ENCODE results near the gene SACM1L. TPM values are rescaled to one million over a fixed set of nuclear protein-coding genes. Genes with fewer than 3 reads are reported as not detected.

SACM1L gene
- total and polyA plus RNA-seq, 7 experiments from 2014 or later, result 21.1 to 93.8 (median 69.6) TPM

DNA sequence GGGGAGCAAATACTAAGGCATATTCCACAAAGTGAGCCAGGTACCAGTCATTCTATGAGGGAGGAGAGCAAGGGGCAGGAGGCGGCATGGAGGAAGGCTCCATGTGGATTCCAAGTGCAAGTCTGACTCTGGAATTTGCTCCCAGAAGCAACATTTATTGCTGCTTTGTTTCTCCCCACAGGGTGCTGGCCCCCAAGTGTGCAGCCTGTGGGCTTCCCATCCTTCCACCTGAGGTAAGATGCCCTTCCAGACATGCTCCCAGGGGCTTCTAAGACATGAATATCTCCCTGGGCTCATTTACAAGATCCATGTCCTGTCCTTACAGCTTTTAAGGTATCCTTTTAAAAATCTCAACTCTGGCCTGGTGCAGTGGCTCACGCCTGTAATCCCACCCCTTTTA lies 15.9 kb upstream of the SACM1L start:
- H3K4me3 Mint-ChIP-seq, result no peak overlapping the region
- ATAC-seq, result no peak
- intact Hi-C loops (cut with micrococcal nuclease), result no loop called here
- no peak overlapping the region for H3K27ac ChIP-seq (ENCODE audit: low read depth, low read length)
- H3K36me3 Mint-ChIP-seq, result peaks cover under 1 to 47% (median 22%) of the 10 kb centered on the region in 5 donors
- H3K27ac Mint-ChIP-seq, result peak overlapping the region in 3 of 9 donors; percentile 17 to 63 (median 62)
- H3K27me3 ChIP-seq (ENCODE audit: control insufficient read depth in 2 of 2, insufficient read depth in 2 of 2, low read length in 2 of 2), result no peaks in the 10 kb centered on the region
- ChIA-PET CTCF (interaction anchor here (0.6 to 1.2 kb wide), 2 partner anchors 9 to 11 kb away, joined by 3 read pairs; no protein-coding TSS in a partner anchor), POLR2A (interaction anchor here (0.6 kb wide), 1 partner anchor 135 kb away, joined by 3 read pairs; no protein-coding TSS in a partner anchor)
- peaks cover 0 to 2% (median 0%) of the 10 kb centered on the region in 11 donors for H3K9me3 Mint-ChIP-seq
- H3K4me3 ChIP-seq (ENCODE audit: low read length), result no peak overlapping the region
- DNase-seq, result no peak
- no peaks in the 10 kb centered on the region for H3K9me3 ChIP-seq (ENCODE audit: control insufficient read depth in 2 of 3, low read length in 3 of 3)
- H3K4me1 ChIP-seq (ENCODE audit: control insufficient read depth in 2 of 2, insufficient read depth in 2 of 2, low read length in 2 of 2), result peaks cover 11 to 21% of the 10 kb centered on the region in 2 donors
- peaks cover 18 to 31% (median 24%) of the 10 kb centered on the region in 7 donors for H3K4me1 Mint-ChIP-seq
- H3K27me3 Mint-ChIP-seq, result no peaks in the 10 kb centered on the region
- H3K36me3 ChIP-seq (ENCODE audit: control insufficient read depth in 2 of 3, insufficient read depth in 3 of 3, low read length in 3 of 3), result peaks cover 0 to 15% (median 4%) of the 10 kb centered on the region in 3 experiments

DNA sequence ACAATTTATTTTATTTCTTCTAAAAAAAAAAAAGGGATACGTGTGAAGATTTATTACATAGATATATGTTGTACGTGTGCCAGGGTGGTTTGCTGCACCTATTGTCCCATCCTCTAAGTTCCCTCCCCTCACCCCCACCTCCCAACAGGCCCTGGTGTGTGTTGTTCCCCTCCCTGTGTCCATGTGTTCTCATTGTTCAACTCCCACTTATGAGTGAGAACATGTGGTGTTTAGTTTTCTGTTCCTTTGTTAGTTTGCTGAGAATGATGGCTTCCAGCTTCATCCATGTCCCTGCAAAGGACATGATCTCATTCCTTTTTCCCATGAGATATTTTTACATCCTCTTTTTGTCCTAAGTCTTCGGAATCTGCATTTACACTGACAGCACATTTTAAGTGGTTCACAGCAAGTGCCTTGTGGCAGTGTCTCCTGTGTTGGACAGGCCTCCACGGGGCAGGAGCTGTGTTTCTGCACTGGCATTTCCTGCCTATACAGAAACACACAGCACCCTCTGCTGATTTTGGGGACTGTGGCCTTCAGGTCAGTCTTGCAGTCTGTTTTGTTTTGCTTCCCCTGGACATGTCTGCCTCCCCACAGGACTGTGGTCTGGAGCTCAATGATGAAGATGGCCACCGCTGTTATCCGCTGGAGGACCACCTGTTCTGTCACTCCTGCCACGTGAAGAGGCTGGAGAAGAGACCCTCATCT lies 12.7 kb upstream of the SACM1L start:
- Mint-ChIP-seq H3K36me3 (peaks cover 0 to 39% (median 18%) of the 10 kb centered on the region in 5 donors), H3K27ac (peak overlapping the region; percentile 92 to 98 (median 96)), H3K9me3 (peaks cover 0 to 2% (median 0%) of the 10 kb centered on the region in 11 donors), H3K27me3 (no peaks in the 10 kb centered on the region), H3K4me3 (peak overlapping the region; percentile 70 to 88 (median 82)), H3K4me1 (peaks cover 16 to 48% (median 39%) of the 10 kb centered on the region in 7 donors)
- ChIA-PET POLR2A (interaction anchor here (0.8 to 3.2 kb wide), 5 partner anchors 9 to 37 kb away, joined by 3 to 23 read pairs (median 14); partner anchors contain the start of gene SACM1L), CTCF (interaction anchor here (0.6 to 2.4 kb wide), 3 partner anchors 10 to 17 kb away, joined by 4 to 18 read pairs (median 8); no protein-coding TSS in a partner anchor)
- Histone ChIP-seq H3K27me3 (ENCODE audit: control insufficient read depth in 2 of 2, insufficient read depth in 2 of 2, low read length in 2 of 2) (no peaks in the 10 kb centered on the region), H3K9me3 (ENCODE audit: control insufficient read depth in 2 of 3, low read length in 3 of 3) (no peaks in the 10 kb centered on the region), H3K4me1 (ENCODE audit: control insufficient read depth in 2 of 2, insufficient read depth in 2 of 2, low read length in 2 of 2) (peaks cover 11 to 21% of the 10 kb centered on the region in 2 donors), H3K27ac (ENCODE audit: low read depth, low read length) (peak overlapping the region; percentile 74), H3K36me3 (ENCODE audit: control insufficient read depth in 2 of 3, insufficient read depth in 3 of 3, low read length in 3 of 3) (peaks cover 0 to 19% (median 0%) of the 10 kb centered on the region in 3 experiments), H3K4me3 (ENCODE audit: low read length) (peak overlapping the region; percentile 55)
- no peak for DNase-seq
- intact Hi-C loops (cut with micrococcal nuclease), result loop anchor here (1.0 kb wide), 3 partner anchors 12 to 13 kb away; partner anchors contain the start of gene SACM1L (in 1 of the 2)
- peak; percentile 46 for ATAC-seq

DNA sequence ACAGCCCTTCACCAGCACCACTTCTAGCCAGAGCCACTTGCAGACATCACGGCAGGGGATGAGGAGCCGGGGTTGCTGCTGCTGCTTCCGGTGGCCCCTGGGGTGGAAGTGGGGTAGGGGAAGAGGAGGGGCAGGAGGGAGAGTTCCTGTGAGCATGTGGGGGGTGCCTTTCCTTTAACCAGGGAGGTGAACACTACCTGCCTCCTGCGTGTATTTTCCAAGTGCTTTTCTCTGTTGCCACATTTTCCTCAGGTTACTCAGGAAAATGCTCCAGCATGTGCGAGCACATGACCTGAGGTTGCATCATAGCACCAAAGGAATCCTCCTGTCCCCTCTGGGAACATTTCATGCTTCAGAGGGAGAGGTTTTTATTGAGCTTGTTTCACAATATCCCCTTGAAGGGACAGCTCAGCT lies 12.2 kb upstream of the SACM1L start:
- Histone ChIP-seq H3K36me3 (ENCODE audit: control insufficient read depth in 2 of 3, insufficient read depth in 3 of 3, low read length in 3 of 3) (peaks cover 0 to 19% (median 0%) of the 10 kb centered on the region in 3 experiments), H3K9me3 (ENCODE audit: control insufficient read depth in 2 of 3, low read length in 3 of 3) (no peaks in the 10 kb centered on the region), H3K27me3 (ENCODE audit: control insufficient read depth in 2 of 2, insufficient read depth in 2 of 2, low read length in 2 of 2) (no peaks in the 10 kb centered on the region), H3K27ac (ENCODE audit: low read depth, low read length) (peak overlapping the region; percentile 74), H3K4me1 (ENCODE audit: control insufficient read depth in 2 of 2, insufficient read depth in 2 of 2, low read length in 2 of 2) (peaks cover 11 to 21% of the 10 kb centered on the region in 2 donors), H3K4me3 (ENCODE audit: low read length) (peak overlapping the region; percentile 55)
- ATAC-seq (peak; percentile 92), DNase-seq (peak in 8 of 9 donors; percentile 37 to 79 (median 77))
- POLR2A ChIA-PET, result interaction anchor here (0.7 to 3.2 kb wide), 8 partner anchors 9 to 296 kb away, joined by 3 to 23 read pairs (median 6); partner anchors contain the start of gene SACM1L
- peaks cover 0 to 2% (median 0%) of the 10 kb centered on the region in 11 donors for H3K9me3 Mint-ChIP-seq
- intact Hi-C loops (cut with micrococcal nuclease), result loop anchor here (1.0 kb wide), 3 partner anchors 11 to 13 kb away; partner anchors contain the start of gene SACM1L (in 1 of the 2)
- CTCF ChIA-PET, result interaction anchor here (0.6 to 2.4 kb wide), 4 partner anchors 11 to 179 kb away, joined by 3 to 18 read pairs (median 6); no protein-coding TSS in a partner anchor
- peaks cover 0 to 41% (median 18%) of the 10 kb centered on the region in 5 donors for H3K36me3 Mint-ChIP-seq
- peaks cover 16 to 53% (median 43%) of the 10 kb centered on the region in 7 donors for H3K4me1 Mint-ChIP-seq
- H3K27me3 Mint-ChIP-seq, result no peaks in the 10 kb centered on the region
- peak overlapping the region; percentile 92 to 98 (median 96) for H3K27ac Mint-ChIP-seq
- H3K4me3 Mint-ChIP-seq, result peak overlapping the region; percentile 70 to 88 (median 82)

DNA sequence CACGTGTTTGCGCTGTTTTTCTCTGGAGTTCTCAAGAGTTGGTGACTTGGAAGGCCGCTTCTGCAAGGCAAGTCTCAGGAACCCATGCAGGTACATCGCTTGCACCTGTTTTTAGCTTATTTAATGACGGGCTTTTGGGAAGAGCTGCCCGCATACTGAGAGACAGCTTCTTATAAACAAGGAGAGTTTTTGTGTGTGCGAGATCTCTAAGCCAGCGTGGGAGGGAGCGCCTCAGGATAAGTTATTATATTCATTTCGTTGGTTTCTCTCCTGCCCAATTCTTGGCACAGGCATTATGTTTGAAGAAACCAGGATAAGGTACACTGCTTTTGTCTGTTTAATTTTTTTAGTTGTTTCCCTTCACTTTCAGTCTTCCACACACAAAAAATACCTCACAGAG lies 11.4 kb upstream of the SACM1L start:
- intact Hi-C loops (cut with micrococcal nuclease), result loop anchor here (1.0 kb wide), 3 partner anchors 10 to 14 kb away; partner anchors contain the start of gene SACM1L (in 1 of the 2)
- Mint-ChIP-seq H3K36me3 (peaks cover 0 to 43% (median 10%) of the 10 kb centered on the region in 5 donors), H3K27ac (peak overlapping the region in 8 of 9 donors; percentile 92 to 98 (median 96)), H3K4me1 (peaks cover 16 to 53% (median 43%) of the 10 kb centered on the region in 7 donors), H3K9me3 (peaks cover 0 to under 1% (median 0%) of the 10 kb centered on the region in 11 donors), H3K4me3 (peak overlapping the region in 4 of 10 donors; percentile 27 to 86 (median 78)), H3K27me3 (no peaks in the 10 kb centered on the region)
- Histone ChIP-seq H3K27me3 (ENCODE audit: control insufficient read depth in 2 of 2, insufficient read depth in 2 of 2, low read length in 2 of 2) (no peaks in the 10 kb centered on the region), H3K4me3 (ENCODE audit: low read length) (no peak overlapping the region), H3K9me3 (ENCODE audit: control insufficient read depth in 2 of 3, low read length in 3 of 3) (no peaks in the 10 kb centered on the region), H3K36me3 (ENCODE audit: control insufficient read depth in 2 of 3, insufficient read depth in 3 of 3, low read length in 3 of 3) (peaks cover 0 to 13% (median 0%) of the 10 kb centered on the region in 3 experiments), H3K4me1 (ENCODE audit: control insufficient read depth in 2 of 2, insufficient read depth in 2 of 2, low read length in 2 of 2) (peaks cover 11 to 21% of the 10 kb centered on the region in 2 donors), H3K27ac (ENCODE audit: low read depth, low read length) (peak overlapping the region; percentile 74)
- CTCF ChIA-PET, result interaction anchor here (0.6 to 2.4 kb wide), 5 partner anchors 11 to 180 kb away, joined by 3 to 18 read pairs (median 4); no protein-coding TSS in a partner anchor
- no peak for DNase-seq
- POLR2A ChIA-PET, result interaction anchor here (0.7 to 3.2 kb wide), 7 partner anchors 10 to 297 kb away, joined by 3 to 23 read pairs (median 5); partner anchors contain the start of gene SACM1L
- ATAC-seq, result no peak

DNA sequence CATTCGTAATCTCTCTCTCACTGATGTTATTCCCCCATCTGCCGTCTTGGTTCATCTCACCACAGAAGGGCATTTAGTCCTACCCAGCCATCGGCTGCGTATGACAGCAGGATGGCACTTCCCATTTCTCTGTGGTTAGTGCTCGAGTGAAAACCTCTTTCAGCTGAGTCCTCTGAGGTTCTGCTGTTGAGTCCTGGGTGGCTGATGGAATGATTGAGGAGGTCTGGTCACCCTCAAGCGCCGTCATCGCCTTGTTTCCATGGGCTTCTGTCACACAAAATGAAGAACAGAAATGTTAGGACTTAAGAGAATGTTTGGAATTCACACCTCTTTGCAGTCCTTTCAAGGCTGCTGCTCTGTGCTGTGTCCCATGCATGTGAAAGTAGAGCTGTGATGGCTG lies 9.4 kb upstream of the SACM1L start:
- Histone ChIP-seq H3K4me3 (ENCODE audit: low read length) (no peak overlapping the region), H3K27me3 (ENCODE audit: control insufficient read depth in 2 of 2, insufficient read depth in 2 of 2, low read length in 2 of 2) (no peaks in the 10 kb centered on the region), H3K4me1 (ENCODE audit: control insufficient read depth in 2 of 2, insufficient read depth in 2 of 2, low read length in 2 of 2) (peaks cover 11 to 21% of the 10 kb centered on the region in 2 donors), H3K27ac (ENCODE audit: low read depth, low read length) (peak overlapping the region; percentile 19), H3K9me3 (ENCODE audit: control insufficient read depth in 2 of 3, low read length in 3 of 3) (no peaks in the 10 kb centered on the region), H3K36me3 (ENCODE audit: control insufficient read depth in 2 of 3, insufficient read depth in 3 of 3, low read length in 3 of 3) (peaks cover 0 to 9% (median 0%) of the 10 kb centered on the region in 3 experiments)
- Mint-ChIP-seq H3K4me1 (peaks cover 24 to 60% (median 49%) of the 10 kb centered on the region in 7 donors), H3K9me3 (peaks cover 0 to 4% (median 0%) of the 10 kb centered on the region in 11 donors), H3K27me3 (no peaks in the 10 kb centered on the region), H3K36me3 (peaks cover 0 to 36% (median 15%) of the 10 kb centered on the region in 5 donors), H3K27ac (peak overlapping the region in 8 of 9 donors; percentile 42 to 91 (median 74)), H3K4me3 (peak overlapping the region in 4 of 10 donors; percentile 7 to 57 (median 22))
- peak; percentile 54 for ATAC-seq
- intact Hi-C loops (cut with micrococcal nuclease), result loop anchor here (10.0 kb wide), 2 partner anchors 695 to 815 kb away; partner anchors contain the start of genes CCR5 (in 1 of the 2) and TMEM42 (in 1 of the 2)
- no peak for DNase-seq
- CTCF ChIA-PET, result no interaction called here
- POLR2A ChIA-PET, result no interaction called here

DNA sequence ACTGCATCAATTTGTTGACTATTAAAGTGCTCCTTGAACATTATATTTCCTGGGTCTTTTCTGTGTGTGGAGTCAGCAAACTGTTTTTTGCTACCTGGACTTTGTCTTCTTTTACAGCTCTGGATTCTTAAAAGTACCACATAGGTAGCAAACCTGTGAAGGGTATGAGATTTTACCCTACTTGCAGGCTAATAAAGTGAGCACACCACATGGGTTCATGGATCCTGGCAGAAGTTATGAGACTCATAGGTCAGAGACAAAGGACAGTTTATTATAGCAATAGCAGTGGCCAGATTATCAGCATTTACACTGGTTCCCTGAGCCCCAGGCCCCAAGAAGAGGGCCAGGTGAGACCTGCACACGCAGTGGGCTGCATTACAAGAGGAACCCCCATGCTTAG lies 8.0 kb upstream of the SACM1L start:
- H3K9me3 ChIP-seq (ENCODE audit: control insufficient read depth in 2 of 3, low read length in 3 of 3), result no peaks in the 10 kb centered on the region
- CTCF ChIA-PET, result interaction anchor here (0.6 kb wide), 1 partner anchor 24 kb away, joined by 3 read pairs; no protein-coding TSS in a partner anchor
- no peaks in the 10 kb centered on the region for H3K27me3 ChIP-seq (ENCODE audit: control insufficient read depth in 2 of 2, insufficient read depth in 2 of 2, low read length in 2 of 2)
- H3K4me1 ChIP-seq (ENCODE audit: control insufficient read depth in 2 of 2, insufficient read depth in 2 of 2, low read length in 2 of 2), result peaks cover 11 to 20% of the 10 kb centered on the region in 2 donors
- Mint-ChIP-seq H3K27me3 (no peaks in the 10 kb centered on the region), H3K4me3 (no peak overlapping the region), H3K27ac (peak overlapping the region in 2 of 9 donors; percentile 75 to 84), H3K9me3 (peaks cover 0 to 4% (median 0%) of the 10 kb centered on the region in 11 donors), H3K4me1 (peaks cover 27 to 60% (median 45%) of the 10 kb centered on the region in 7 donors), H3K36me3 (peaks cover 0 to 39% (median 15%) of the 10 kb centered on the region in 5 donors)
- peaks cover 0 to 9% (median 0%) of the 10 kb centered on the region in 3 experiments for H3K36me3 ChIP-seq (ENCODE audit: control insufficient read depth in 2 of 3, insufficient read depth in 3 of 3, low read length in 3 of 3)
- POLR2A ChIA-PET, result interaction anchor here (0.9 kb wide), 1 partner anchor 13 kb away, joined by 3 read pairs; no protein-coding TSS in a partner anchor
- ATAC-seq (no peak), DNase-seq (no peak)
- intact Hi-C loops (cut with micrococcal nuclease), result loop anchor here (10.0 kb wide), 2 partner anchors 694 to 816 kb away; partner anchors contain the start of genes CCR5 (in 1 of the 2) and TMEM42 (in 1 of the 2)
- H3K4me3 ChIP-seq (ENCODE audit: low read length), result no peak overlapping the region
- no peak overlapping the region for H3K27ac ChIP-seq (ENCODE audit: low read depth, low read length)
